Fibroblast of mammary gland (primary cell): Measurements from ENCODE around the gene CHD1.

Experiments used
- DNase-seq: peaks from one replicate; pipeline ENCODE4 v3.0.0-alpha.2; 2010; ENCODE audit warnings: low read depth
- H3K4me3 ChIP-seq: 2 replicates; pipeline ENCODE4 v1.5.1; 2011; ENCODE audit warnings: low read depth, mild to moderate bottlenecking, low read length, moderate library complexity; ENCODE audit not compliant: control insufficient read depth
- TF ChIP-seq, protein P1 (sequence below): conservative IDR thresholded peaks from 2 replicates; pipeline ENCODE4 v1.5.1; 2011; ENCODE audit warnings: low read depth, low read length, inconsistent platforms; ENCODE audit not compliant: control insufficient read depth, insufficient read depth

The CHD1 gene

DNA sequence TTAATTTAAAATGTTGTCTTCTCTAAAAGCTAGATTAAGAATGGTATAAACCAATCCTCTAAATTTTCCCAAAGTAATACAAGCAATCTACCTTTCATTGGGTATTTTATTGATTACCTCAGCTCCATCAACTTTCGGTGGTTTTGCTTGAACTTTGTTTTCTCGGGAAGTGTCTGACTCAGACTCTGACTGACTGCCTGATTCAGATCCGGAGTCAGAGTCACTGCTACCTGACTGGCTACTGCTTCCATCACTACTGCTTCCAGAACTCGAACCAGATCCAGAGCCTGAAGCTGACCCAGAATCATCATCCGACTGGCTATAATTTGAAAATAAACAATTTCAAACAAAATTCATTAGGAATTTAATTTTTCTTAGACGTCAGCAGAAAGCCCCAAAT is 24.0 kb downstream of the CHD1 start:
- H3K4me3 ChIP-seq: no peak overlapping the region
- TF ChIP-seq, protein P1, sequence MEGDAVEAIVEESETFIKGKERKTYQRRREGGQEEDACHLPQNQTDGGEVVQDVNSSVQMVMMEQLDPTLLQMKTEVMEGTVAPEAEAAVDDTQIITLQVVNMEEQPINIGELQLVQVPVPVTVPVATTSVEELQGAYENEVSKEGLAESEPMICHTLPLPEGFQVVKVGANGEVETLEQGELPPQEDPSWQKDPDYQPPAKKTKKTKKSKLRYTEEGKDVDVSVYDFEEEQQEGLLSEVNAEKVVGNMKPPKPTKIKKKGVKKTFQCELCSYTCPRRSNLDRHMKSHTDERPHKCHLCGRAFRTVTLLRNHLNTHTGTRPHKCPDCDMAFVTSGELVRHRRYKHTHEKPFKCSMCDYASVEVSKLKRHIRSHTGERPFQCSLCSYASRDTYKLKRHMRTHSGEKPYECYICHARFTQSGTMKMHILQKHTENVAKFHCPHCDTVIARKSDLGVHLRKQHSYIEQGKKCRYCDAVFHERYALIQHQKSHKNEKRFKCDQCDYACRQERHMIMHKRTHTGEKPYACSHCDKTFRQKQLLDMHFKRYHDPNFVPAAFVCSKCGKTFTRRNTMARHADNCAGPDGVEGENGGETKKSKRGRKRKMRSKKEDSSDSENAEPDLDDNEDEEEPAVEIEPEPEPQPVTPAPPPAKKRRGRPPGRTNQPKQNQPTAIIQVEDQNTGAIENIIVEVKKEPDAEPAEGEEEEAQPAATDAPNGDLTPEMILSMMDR: no peak
- DNase-seq: peak; percentile 79

DNA sequence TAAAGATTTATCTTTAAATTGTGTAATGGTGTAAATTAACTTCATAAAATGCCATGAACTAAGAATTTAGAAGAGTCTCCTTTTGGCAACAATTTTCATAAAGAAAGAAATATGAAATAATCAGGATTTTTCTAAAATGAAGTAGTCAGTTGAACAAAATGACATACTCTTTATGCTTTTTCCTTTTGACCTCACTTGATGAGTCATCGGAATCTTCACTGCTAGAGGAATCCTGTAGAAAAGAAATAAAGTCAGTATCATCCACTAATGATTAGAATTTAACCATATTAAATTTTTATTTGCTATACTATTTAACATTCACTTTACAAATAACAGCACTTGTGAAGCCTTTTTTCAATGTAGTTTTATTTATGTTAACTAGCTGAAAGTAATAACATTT is 26.1 kb downstream of the CHD1 start:
- no peak overlapping the region for H3K4me3 ChIP-seq
- TF ChIP-seq, protein P1: no peak
- peak; percentile 58 for DNase-seq

DNA sequence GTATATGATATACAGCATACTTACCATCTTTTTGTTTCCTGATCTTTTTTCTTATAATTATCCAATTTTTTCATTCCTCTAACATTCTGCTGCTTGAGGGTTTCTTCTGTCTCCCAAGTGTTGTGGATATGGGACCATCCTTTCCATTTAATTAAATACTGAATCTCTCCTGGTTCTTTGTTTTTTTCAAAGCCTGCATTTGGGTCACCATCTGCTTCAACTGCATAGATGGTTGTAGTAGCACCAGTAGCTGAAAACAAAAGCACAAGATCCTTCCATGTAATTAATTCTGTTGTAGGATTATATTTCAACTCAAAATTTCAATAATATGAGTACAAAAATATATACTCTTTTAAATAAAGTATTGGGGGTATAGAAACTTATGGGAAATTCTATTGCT is 29.4 kb downstream of the CHD1 start:
- H3K4me3 ChIP-seq: no peak overlapping the region
- no peak for DNase-seq
- TF ChIP-seq, protein P1: no peak

DNA sequence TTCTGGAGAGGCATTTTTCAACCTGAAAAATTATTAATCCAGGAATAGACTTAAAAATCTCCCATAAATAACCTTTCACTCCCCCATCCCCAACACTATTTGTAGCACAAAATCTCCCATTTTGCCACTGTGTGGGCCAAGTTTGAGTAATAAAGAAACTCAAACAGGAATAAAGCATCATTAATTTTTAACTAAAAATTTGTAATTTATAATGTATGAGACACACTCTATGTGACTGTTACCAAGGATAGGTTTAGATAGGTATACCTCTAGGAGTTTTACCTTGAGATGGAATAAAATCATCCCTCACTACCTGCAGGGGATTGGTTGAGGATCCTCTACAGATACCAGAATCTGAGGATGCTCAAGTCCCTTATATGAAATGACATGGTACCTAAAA is 30.1 kb downstream of the CHD1 start:
- no peak for DNase-seq
- H3K4me3 ChIP-seq: no peak overlapping the region
- TF ChIP-seq, protein P1: no peak

DNA sequence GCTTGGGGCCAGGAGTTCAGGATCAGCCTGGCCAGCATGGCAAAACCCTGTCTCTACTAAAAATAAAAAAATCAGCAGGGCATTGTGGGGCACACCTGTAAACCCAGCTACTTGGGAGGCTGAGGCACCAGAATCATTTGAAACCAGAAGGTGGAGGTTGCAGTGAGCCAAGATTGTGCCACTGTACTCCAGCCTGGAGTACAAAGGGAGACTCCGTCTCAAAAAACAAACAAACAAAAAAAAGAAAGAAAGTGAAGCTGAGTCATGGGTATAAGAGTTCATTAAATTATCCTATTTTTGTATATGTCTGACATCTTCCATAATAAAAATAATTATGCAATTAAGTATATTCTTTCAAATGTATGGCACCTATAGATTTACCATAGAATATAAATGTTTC is 37.2 kb downstream of the CHD1 start:
- TF ChIP-seq, protein P1: no peak
- no peak for DNase-seq
- no peak overlapping the region for H3K4me3 ChIP-seq

DNA sequence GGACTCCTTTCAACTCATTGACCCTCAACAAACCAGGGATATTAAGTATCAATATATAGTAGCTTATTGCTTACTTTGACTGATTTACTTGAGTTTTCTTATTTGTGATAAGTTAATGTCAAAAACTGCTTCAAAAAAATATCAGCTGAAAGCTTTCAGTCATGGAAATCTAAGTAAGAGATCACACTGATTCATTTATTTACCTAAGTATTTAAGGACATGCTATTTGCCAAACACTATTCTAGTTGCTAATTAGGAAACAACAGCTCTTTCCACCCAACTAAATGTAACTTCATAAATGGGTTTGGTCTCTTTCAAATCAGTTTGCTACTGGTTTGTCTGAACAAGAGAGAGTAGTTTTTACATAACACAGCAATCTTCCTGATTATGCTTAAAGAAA is 48.2 kb downstream of the CHD1 start:
- TF ChIP-seq, protein P1: no peak
- no peak for DNase-seq
- H3K4me3 ChIP-seq: no peak overlapping the region

DNA sequence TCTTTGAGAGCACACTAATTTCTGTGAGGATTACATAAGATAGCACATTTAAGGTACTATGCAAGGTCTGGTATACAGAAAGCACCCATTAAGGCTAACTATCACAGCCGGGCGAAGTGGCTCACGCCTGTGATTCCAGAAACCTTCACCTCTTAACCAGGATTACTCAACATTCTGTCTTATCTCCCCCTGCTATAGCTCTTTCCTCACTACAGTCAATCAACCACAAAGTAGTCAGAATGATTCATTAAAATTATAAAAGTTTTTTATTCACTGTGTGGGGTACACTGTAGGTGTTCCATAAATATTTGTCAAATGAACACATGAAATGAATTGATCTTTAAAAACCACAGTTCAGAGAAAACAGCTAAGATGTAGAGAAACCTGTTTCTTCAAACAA is 48.7 kb downstream of the CHD1 start:
- TF ChIP-seq, protein P1: no peak
- no peak for DNase-seq

More for the DNA sequence above, 48.7 kb downstream of the CHD1 start:
- no peak overlapping the region for H3K4me3 ChIP-seq
